Progenitor cell of endocrine pancreas (in vitro differentiated cells): Measurements from ENCODE around the gene PPFIA1. TPM values are rescaled to one million over a fixed set of nuclear protein-coding genes. Genes with fewer than 3 reads are reported as not detected.

Experiments used
- DNase-seq: peaks from one replicate; pipeline ENCODE4 v3.0.0; 2021; ENCODE audit warnings: low spot score; ENCODE audit not compliant: unreplicated experiment
- H3K27ac Mint-ChIP-seq: 2 replicates; pipeline ENCODE4 v1.8.0; 2021; ENCODE audit warnings: mild to moderate bottlenecking, moderate library complexity, mixed read lengths
- H3K27me3 Mint-ChIP-seq: 2 replicates; pipeline ENCODE4 v1.8.0; 2021; ENCODE audit warnings: mixed read lengths
- H3K36me3 Mint-ChIP-seq: 2 replicates; pipeline ENCODE4 v1.8.0; 2022; ENCODE audit warnings: mixed read lengths; ENCODE audit not compliant: insufficient read depth
- H3K4me1 Mint-ChIP-seq: 2 replicates; pipeline ENCODE4 v1.8.0; 2021; ENCODE audit warnings: low read depth, mixed read lengths
- H3K4me3 Mint-ChIP-seq: 2 replicates; pipeline ENCODE4 v1.8.0; 2021; ENCODE audit warnings: low read depth, mild to moderate bottlenecking, moderate library complexity, mixed read lengths
- H3K9me3 Mint-ChIP-seq: 2 replicates; pipeline ENCODE4 v1.8.0; 2021; ENCODE audit warnings: low read depth, mixed read lengths
- total RNA-seq: library from RNA; stranded (reverse); gene quantifications from 2 replicates; pipeline ENCODE4 v1.2.1, GENCODE V29; 2021
- TF ChIP-seq, protein P1 (sequence below): fragments of 200-600 bp; sonication (generic); IDR thresholded peaks from one replicate; pipeline ENCODE4 v1.5.0; 2021; ENCODE audit warnings: antibody characterized with exemption, mild to moderate bottlenecking; ENCODE audit not compliant: unreplicated experiment

The PPFIA1 gene
- total RNA-seq, 1 donor from 2014 or later = 70.8 TPM

DNA sequence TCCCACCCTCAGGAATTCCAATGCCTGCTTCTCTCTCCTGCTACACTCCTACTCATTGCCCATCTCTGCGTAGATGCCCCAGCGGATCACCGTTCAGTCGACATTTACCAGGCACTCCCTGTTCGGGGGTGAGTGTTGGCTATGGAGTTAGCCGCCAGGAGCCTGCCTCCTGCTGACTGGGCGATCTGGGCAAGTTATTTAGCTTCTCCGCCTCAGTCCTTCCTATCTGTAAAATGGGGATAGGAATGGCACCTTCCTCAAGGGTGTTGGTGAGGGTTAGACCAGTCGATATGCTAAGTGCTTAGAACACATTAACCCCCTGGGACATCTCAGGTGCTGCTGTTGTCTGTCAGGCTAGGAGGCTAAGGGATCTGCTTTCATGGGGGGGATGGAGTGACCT, 36.5 kb upstream of the PPFIA1 start:
- H3K27ac Mint-ChIP-seq = no peak overlapping the region
- no peaks in the 10 kb centered on the region for H3K36me3 Mint-ChIP-seq
- H3K9me3 Mint-ChIP-seq = no peaks in the 10 kb centered on the region
- H3K4me3 Mint-ChIP-seq = no peak overlapping the region
- TF ChIP-seq, protein P1, sequence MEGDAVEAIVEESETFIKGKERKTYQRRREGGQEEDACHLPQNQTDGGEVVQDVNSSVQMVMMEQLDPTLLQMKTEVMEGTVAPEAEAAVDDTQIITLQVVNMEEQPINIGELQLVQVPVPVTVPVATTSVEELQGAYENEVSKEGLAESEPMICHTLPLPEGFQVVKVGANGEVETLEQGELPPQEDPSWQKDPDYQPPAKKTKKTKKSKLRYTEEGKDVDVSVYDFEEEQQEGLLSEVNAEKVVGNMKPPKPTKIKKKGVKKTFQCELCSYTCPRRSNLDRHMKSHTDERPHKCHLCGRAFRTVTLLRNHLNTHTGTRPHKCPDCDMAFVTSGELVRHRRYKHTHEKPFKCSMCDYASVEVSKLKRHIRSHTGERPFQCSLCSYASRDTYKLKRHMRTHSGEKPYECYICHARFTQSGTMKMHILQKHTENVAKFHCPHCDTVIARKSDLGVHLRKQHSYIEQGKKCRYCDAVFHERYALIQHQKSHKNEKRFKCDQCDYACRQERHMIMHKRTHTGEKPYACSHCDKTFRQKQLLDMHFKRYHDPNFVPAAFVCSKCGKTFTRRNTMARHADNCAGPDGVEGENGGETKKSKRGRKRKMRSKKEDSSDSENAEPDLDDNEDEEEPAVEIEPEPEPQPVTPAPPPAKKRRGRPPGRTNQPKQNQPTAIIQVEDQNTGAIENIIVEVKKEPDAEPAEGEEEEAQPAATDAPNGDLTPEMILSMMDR = no peak
- no peak for DNase-seq
- H3K4me1 Mint-ChIP-seq = no peaks in the 10 kb centered on the region
- peaks cover 3% of the 10 kb centered on the region for H3K27me3 Mint-ChIP-seq

DNA sequence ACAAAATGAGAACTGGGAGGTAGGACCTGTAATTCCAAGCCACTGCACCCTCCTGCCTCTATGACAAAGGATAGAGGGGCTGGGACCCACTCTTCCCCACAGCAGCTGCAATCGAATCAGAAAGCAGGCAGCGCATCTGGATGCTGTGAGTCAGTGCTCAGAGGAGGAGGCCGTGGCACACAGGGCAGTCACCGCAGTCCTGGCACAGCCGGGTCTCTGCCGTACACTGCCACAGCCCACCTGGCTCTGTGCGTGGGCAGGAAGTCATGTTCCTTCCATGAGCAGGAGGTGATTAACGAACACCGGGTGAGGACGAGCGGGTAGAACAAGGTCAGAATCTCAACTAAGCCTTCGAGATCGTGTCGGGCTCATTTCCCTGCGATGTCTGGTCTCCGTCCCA, 30.2 kb upstream of the PPFIA1 start:
- H3K27me3 Mint-ChIP-seq = peaks cover 17% of the 10 kb centered on the region
- H3K36me3 Mint-ChIP-seq = no peaks in the 10 kb centered on the region
- no peaks in the 10 kb centered on the region for H3K9me3 Mint-ChIP-seq
- no peak overlapping the region for H3K27ac Mint-ChIP-seq
- H3K4me1 Mint-ChIP-seq = peaks cover 4% of the 10 kb centered on the region
- H3K4me3 Mint-ChIP-seq = no peak overlapping the region
- DNase-seq = no peak
- TF ChIP-seq, protein P1 = no peak

DNA sequence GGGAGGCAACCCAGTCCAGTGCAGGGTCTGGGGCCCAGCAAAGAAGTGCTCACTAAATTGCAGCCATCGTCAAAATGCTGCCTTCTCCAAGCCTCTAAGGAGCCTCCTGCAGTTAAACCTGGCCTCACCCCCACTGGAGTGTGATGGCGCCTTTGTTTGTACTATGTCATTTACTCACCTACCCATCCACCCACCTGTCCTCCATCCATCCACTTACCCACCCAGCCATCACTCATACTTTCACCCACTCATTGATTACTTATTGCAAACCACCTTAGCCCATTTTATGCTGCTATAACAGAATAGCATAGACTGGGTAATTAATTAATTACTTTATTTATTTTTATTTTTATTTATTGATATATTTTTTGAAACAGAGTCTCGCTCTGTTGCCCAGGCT, 28.8 kb upstream of the PPFIA1 start:
- no peak for DNase-seq
- TF ChIP-seq, protein P1 = no peak
- H3K4me3 Mint-ChIP-seq = no peak overlapping the region
- no peaks in the 10 kb centered on the region for H3K36me3 Mint-ChIP-seq
- peaks cover 17% of the 10 kb centered on the region for H3K27me3 Mint-ChIP-seq
- no peaks in the 10 kb centered on the region for H3K9me3 Mint-ChIP-seq
- peaks cover 4% of the 10 kb centered on the region for H3K4me1 Mint-ChIP-seq
- no peak overlapping the region for H3K27ac Mint-ChIP-seq

DNA sequence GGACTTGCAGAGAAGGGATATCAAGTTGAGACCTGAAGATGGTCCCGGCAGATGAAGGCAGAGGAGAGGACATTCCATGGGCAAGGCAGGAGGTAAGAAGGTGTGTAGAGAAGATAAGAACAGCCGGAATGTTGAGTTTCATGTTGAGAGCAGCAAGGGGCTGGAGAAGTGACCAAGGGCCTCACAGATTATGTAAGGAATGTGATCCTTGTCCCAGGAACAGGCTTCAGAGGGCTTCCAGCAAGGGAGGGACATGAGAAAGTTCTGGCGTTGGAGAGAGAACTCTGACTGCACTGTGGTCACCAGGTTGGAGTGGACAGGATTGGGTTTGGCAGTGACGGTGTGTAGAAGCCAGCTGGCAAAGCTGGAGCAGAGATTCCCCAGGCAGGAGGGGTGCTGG, 27.6 kb upstream of the PPFIA1 start:
- no peak overlapping the region for H3K4me3 Mint-ChIP-seq
- H3K9me3 Mint-ChIP-seq = no peaks in the 10 kb centered on the region
- TF ChIP-seq, protein P1 = no peak
- H3K27me3 Mint-ChIP-seq = peaks cover 27% of the 10 kb centered on the region
- peaks cover 4% of the 10 kb centered on the region for H3K4me1 Mint-ChIP-seq
- DNase-seq = no peak
- H3K36me3 Mint-ChIP-seq = no peaks in the 10 kb centered on the region
- no peak overlapping the region for H3K27ac Mint-ChIP-seq

DNA sequence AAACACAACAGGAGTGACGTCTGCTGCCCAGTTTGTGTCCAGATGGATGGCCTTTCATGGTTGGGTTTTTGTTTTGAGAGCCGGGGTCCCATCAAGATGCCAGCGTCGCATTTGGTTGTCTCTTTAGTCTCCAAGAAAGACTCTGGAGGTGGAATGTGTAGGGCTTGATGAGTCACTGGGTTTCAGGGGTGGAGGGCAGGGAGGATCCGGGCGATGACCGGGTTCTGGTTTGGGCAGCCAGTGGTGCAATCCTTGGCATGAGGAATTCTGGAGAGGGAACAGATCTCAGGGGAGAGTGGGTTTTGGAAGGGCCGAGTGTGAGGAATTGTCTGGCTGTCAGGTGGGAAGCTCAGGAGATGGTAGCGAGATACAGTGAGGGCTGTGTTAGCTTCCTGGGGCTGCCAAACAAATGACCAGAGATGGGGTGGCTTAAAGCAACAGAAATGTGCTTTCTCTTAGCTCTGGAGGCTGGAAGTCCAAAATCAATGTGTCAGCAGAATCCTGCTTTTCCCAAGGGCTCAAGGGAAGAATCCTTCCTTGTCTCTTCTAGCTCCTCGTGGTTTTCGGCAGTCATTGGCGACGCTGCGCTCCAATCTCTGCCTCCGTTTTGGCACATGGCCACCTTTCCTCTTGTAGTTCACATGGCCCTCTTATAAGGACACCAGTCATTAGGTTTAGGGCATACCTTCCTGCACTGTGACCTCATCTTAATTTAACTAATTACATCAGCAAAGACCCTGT, 26.4 kb upstream of the PPFIA1 start:
- H3K27ac Mint-ChIP-seq = no peak overlapping the region
- H3K4me3 Mint-ChIP-seq = no peak overlapping the region
- DNase-seq = no peak
- H3K36me3 Mint-ChIP-seq = no peaks in the 10 kb centered on the region
- TF ChIP-seq, protein P1 = no peak
- peaks cover 28% of the 10 kb centered on the region for H3K27me3 Mint-ChIP-seq
- H3K4me1 Mint-ChIP-seq = peaks cover 4% of the 10 kb centered on the region
- no peaks in the 10 kb centered on the region for H3K9me3 Mint-ChIP-seq
